Stimulated activated CD4-positive, alpha-beta T cell treated with anti-CD3 and anti-CD28 coated beads, TNF-alpha, amount 100 ng/mL, for 24 hours (primary cell): Measurements from ENCODE around the gene STAT5A.
A peak's percentile ranks its signal among the peaks of the same experiment; 100 is the strongest.
"Not testable (repeated sequence)": the region's sequence is repeated elsewhere in the genome, so short reads cannot be mapped to it uniquely, and the experiment has no call there.

Experiments used
- DNase-seq, 3 experiments: peaks; one replicate each; pipeline ENCODE4 v3.0.0-alpha.2; 2020; ENCODE audit warnings: low read depth in 3 of 3

The STAT5A gene

GRCh38 chr17:42333053-42333452, 44.8 kb downstream of the STAT5A start:
- DNase-seq: no peak

- DNase-seq: no peak
Measured at GRCh38 chr17:42334677-42335076, 46.4 kb downstream of the STAT5A start.

GRCh38 chr17:42337442-42337841, 49.1 kb downstream of the STAT5A start:
- peak; percentile 60 to 77 (median 62) for DNase-seq

GRCh38 chr17:42338427-42338985, 50.2 kb downstream of the STAT5A start:
- no peak for DNase-seq

- no peak for DNase-seq
Measured at GRCh38 chr17:42339221-42339620, 50.9 kb downstream of the STAT5A start.

GRCh38 chr17:42340691-42341127, 52.4 kb downstream of the STAT5A start:
- peak in 1 of 3 experiments; percentile 32 for DNase-seq

GRCh38 chr17:42341568-42341967, 53.3 kb downstream of the STAT5A start:
- no peak for DNase-seq

- DNase-seq: peak in 1 of 3 experiments; percentile 44
Measured at GRCh38 chr17:42342242-42343008, 54.1 kb downstream of the STAT5A start.

- DNase-seq: no peak
Measured at GRCh38 chr17:42345396-42346073, 57.2 kb downstream of the STAT5A start.

- no peak for DNase-seq
Measured at GRCh38 chr17:42346481-42346880, 58.2 kb downstream of the STAT5A start.

GRCh38 chr17:42347198-42347597, 58.9 kb downstream of the STAT5A start:
- no peak for DNase-seq

- no peak for DNase-seq
Measured at GRCh38 chr17:42347606-42348005, 59.3 kb downstream of the STAT5A start.

- DNase-seq: no peak
Measured at GRCh38 chr17:42348104-42348503, 59.8 kb downstream of the STAT5A start.

- DNase-seq: no peak
Measured at GRCh38 chr17:42354956-42355843, 66.9 kb downstream of the STAT5A start.

- no peak for DNase-seq
Measured at GRCh38 chr17:42358434-42358833, 70.1 kb downstream of the STAT5A start.

- DNase-seq: no peak
Measured at GRCh38 chr17:42359133-42359532, 70.8 kb downstream of the STAT5A start.

- not testable (repeated sequence) for DNase-seq
Measured at GRCh38 chr17:42360388-42360787, 72.1 kb downstream of the STAT5A start.
